Left renal cortex interstitium (tissue), 4 donors: ENCODE results near the gene PCNP. TPM values are rescaled to one million over a fixed set of nuclear protein-coding genes. Genes with fewer than 3 reads are reported as not detected.
"Not testable (repeated sequence)": the region's sequence is repeated elsewhere in the genome, so short reads cannot be mapped to it uniquely, and the experiment has no call there.

Experiments
- DNase-seq, 4 donors: peaks; one replicate each; pipeline ENCODE4 v3.0.0-alpha.2; 2013; ENCODE audit warnings: low read depth in 4 of 4, low spot score in 2 of 4, missing footprints in 1 of 4
- polyA plus RNA-seq, 4 donors: library from polyadenylated mRNA; unstranded; fragments of 120-200 nt; gene quantifications; one replicate each; pipeline ENCODE4 v1.2.1, GENCODE V29; 2013; ENCODE audit not compliant: insufficient read length in 4 of 4

PCNP gene
- polyA plus RNA-seq, 4 donors, result 186 to 227 (median 206) TPM

- no peak for DNase-seq
Observed at GRCh38 chr3:101631098-101631796, 57.3 kb downstream of the PCNP start.

DNA sequence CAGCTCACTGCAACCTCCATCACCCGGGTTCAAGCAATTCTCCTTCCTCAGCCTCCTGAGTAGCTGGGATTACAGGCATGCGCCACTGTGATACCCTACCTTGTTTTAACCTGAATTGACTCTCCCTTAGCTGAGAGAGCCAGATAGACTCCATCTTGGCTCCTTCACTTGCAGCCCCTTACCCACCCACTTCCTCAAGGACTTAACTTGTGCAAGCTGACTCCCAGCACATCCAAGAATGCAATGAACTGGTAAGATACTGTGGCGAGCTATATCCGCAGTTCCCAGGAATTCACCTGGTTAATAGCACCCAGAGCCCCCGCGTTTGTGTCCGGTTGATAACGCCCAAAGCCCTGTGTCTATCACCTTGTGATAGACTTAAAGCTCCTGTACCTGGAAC is 58.0 kb downstream of the PCNP start:
- DNase-seq, result not testable (repeated sequence)

- no peak for DNase-seq
Observed at GRCh38 chr3:101632586-101632985, 58.6 kb downstream of the PCNP start.

DNA sequence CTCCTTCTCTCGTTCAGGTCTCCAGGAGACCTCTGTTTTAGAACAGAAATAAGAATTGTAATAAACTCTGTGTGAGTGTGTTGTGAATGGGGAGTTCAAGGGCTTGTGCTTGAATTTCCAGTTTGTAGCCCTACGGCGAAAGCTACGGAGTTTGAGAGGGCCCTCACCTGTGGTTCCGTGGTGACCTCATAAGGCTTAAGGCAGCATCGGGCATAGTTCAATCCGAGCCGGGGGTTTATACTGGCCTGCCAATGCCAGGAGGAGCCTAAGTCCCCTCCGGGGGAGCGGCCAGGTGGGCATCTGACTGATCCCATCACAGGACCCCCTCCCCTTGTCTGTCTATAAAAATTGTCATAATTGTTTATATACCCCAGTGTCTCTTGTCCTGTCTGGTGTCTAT is 59.2 kb downstream of the PCNP start:
- no peak for DNase-seq

- DNase-seq, result no peak
Observed at GRCh38 chr3:101634591-101635196, 60.7 kb downstream of the PCNP start.

- DNase-seq, result no peak
Observed at GRCh38 chr3:101635345-101635744, 61.4 kb downstream of the PCNP start.

DNA sequence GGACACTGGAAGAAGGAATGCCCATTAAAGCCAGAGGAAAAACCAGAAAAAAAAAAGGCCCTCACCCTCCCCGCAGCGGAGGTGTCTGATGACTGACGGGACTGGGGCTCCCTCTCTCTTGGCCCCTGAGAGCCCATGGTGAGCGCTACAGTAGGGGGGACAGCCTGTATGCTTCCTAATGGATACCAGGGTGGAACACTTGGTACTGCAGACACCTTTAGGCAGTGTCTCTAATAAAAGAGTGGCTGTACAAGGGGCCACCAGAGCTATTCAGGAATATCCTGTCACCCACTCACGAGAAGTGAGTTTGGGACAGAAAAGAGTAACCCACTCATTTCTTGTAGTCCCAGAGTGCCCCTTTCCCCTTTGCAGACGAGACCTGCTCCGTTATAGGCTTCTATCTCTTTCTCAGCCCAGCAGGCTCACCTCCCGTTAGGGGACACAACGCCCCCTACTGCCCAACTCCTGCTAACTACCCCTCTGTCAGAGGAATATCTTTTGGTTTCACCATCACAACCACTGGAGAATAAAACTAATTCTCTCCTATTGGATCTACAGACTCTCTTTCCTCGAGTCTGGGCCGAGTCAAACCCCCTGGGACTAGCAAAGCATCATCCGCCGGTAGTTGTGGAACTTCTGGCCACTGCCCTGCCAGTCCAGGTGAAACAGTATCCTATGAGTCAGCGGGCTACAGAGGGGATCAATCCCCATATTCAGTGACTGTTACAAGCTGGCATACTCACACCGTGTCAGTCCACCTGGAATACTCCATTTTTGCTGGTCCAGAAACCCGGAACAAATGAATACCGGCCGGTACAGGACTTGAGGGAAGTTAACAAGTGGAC is 62.2 kb downstream of the PCNP start:
- peak in 1 of 4 donors; percentile 13 for DNase-seq

GRCh38 chr3:101637451-101637850 is 63.5 kb downstream of the PCNP start:
- DNase-seq, result no peak

DNA sequence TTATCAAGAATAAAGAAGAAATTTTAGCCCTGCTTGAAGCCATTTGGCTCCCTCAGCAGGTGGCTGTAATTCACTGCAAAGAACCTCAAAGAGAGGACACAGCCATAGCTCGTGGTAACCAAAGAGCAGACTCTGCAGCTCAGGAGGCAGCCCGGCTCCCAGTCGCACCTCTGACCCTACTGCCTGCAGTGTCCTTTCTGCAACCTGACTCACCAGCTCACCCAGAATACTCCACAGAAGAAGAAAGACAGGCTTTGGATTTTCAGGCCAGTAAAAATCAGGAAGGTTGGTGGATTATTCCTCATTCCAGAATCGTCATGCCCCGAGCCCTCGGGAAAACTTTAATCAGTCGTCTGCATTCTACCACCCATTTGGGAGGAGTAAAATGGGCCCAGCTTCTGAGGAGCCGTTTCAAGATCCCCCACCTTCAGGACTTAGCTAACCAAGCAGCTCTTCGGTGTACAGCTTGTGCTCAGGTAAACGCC is 64.3 kb downstream of the PCNP start:
- no peak for DNase-seq

DNA sequence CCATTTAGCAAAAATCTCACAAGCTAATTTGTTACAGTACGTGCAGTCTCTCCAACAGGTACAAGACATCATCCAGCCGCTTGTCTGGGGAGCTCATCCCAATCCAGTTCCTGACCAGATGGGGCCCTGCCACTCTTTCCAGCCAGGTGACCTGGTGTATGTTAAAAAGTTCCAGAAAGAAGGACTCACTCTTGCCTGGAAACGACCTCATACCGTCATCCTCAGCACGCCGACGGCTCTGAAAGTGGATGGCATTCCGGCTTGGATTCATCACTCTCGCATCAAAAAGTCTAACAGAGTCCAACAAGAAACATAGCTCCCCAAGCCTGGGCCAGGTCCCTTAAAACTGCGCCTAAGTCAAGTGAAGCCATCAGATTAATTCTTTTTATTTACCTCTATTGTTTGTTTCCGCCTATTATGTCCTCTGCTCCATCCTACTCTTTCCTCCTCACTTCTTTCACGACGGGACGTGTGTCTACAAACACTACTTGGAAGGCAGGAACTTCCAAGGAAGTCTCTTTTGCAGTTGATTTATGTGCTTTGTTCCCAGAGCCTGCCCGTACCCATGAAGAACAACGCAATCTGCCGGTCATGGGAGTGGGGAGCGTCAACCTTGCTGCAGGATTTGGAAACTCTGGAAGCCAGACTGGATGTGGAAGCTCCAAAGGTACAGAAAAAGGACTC is 65.4 kb downstream of the PCNP start:
- no peak for DNase-seq

DNA sequence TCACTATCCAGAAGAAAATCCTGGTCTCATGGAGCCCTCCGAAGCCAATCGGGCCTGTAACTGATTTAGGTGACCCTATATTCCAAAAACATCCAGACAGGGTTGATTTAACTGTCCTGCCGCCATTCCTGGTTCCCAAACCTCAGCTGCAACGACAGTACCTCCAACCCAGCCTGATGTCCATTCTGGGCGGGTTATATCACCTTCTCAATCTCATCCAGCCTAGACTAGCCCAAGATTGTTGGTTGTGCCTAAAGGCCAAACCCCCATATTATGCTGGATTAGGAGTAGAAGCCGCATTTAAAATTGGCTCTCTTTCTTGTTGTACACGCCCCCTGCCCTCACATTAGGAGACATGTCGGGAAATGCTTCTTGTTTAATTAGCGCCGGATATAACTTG is 66.3 kb downstream of the PCNP start:
- no peak for DNase-seq

DNA sequence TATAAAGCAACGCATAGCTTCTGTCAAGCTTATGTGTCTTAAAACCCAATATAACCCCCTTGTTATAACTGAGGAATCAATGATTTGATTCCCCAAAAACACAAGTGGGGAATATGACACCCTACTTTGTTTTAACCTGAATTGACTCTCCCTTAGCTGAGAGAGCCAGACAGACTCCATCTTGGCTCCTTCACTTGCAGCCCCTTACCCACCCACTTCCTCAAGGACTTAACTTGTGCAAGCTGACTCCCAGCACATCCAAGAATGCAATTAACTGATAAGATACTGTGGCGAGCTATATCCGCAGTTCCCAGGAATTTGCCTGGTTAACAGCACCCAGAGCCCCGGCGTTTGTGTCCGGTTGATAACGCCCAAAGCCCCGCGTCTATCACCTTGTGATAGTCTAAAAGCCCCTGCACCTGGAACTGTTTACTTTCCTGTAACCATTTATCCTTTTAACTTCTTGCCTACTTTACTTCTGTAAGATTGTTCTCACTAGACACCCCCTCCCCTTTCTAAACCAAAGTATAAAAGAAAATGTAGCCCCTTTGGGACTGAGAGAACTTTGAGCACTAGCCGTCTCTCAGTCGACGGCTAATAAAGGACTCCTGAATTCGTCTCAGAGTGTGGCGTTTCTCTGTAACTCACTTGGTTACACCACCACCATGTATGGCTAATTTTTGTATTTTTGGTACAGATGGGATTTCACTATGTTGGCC is 67.6 kb downstream of the PCNP start:
- not testable (repeated sequence) for DNase-seq

DNA sequence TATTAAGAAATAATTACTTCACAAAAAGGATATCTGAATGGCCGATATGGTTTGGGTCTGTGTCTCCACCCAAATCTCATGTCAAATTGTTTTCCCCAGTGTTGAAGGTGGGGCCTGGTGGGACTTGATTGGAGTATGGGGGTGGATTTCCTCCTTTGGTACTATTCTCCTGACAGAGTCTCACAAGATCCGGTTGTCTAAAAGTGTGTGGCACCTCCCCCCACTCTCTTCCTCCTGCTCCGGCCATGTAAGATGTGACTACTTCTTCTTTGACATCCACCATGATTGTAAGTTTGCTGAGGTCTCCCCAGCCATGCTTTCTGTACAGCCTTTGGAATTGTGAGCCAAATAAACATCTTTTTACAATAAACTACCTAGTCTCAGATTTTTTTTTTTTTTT is 68.5 kb downstream of the PCNP start:
- DNase-seq, result no peak

GRCh38 chr3:101643009-101643844 is 69.2 kb downstream of the PCNP start:
- no peak for DNase-seq

Other genes starting within 250 kb of the PCNP start
- gene SENP7, start 61.0 kb upstream of the PCNP start, polyA plus RNA-seq, result 10 to 100 TPM; 72.0 to 86.6 (median 73.0) TPM
- 10 to 100 TPM; 27.3 to 38.8 (median 34.1) TPM for gene TRMT10C, start 12.3 kb upstream of the PCNP start, polyA plus RNA-seq
- gene ZBTB11, start 103.0 kb downstream of the PCNP start, polyA plus RNA-seq, result 10 to 100 TPM; 20.8 to 26.0 (median 22.8) TPM
- 1,000 to 10,000 TPM; 1,327 to 1,856 (median 1,596) TPM for gene RPL24, start 112.5 kb downstream of the PCNP start, polyA plus RNA-seq
- 10 to 100 TPM; 11.8 to 18.3 (median 14.7) TPM for gene CEP97, start 150.4 kb downstream of the PCNP start, polyA plus RNA-seq
- gene NXPE3, start 205.0 kb downstream of the PCNP start, polyA plus RNA-seq, result 1 to 10 TPM; 5.4 to 7.8 (median 6.6) TPM